SK-N-SH (cell line): Measurements from ENCODE around the gene GORASP1. TPM values are rescaled to one million over a fixed set of nuclear protein-coding genes. Genes with fewer than 3 reads are reported as not detected.

Source experiments
- CTCF ChIA-PET: fragments of 300-600, 350-600 bp; formaldehyde crosslinking; extraction: SDS; loops from one replicate; lab custom pipeline; 2021; lab: Yijun Ruan, JAX
- POLR2A ChIA-PET: fragments of 350-600 bp; sonication (Branson Sonifier 250); formaldehyde crosslinking; extraction: SDS; loops from one replicate; lab custom pipeline; 2020; ENCODE audit warnings: antibody characterized with exemption, inconsistent platforms; lab: Yijun Ruan, JAX
- DNase-seq: peaks from one replicate; pipeline ENCODE4 v3.0.0; 2012
- H2AFZ ChIP-seq: fragments of 200-600 bp; sonication (generic); 2 replicates; pipeline ENCODE4 v1.8.1; 2016; ENCODE audit warnings: antibody characterized with exemption, mild to moderate bottlenecking, low read depth
- H3F3A ChIP-seq: fragments of 200-600 bp; sonication (generic); replicated peaks from 2 replicates; pipeline ENCODE3; 2016; ENCODE audit warnings: antibody characterized with exemption, mild to moderate bottlenecking; ENCODE audit not compliant: insufficient read depth
- H3K27ac ChIP-seq, 2 experiments: fragments of 200-500 bp in 1 of 2; fragments of 200-600 bp in 1 of 2; sonication (Bioruptor generic) in 1 of 2; sonication (generic), shearing (Covaris generic) in 1 of 2; 2 replicates each; pipeline versions ENCODE4 v1.5.1 to v1.6.1; 2014 to 2016; ENCODE audit warnings: low read depth in 2 of 2, inconsistent platforms in 1 of 2, low read length in 1 of 2, mild to moderate bottlenecking in 1 of 2, mixed read lengths in 1 of 2
- H3K27me3 ChIP-seq: fragments of 200-600 bp; sonication (generic), shearing (Covaris generic); 2 replicates; pipeline ENCODE4 v1.6.1; 2016; ENCODE audit warnings: mixed run types; ENCODE audit not compliant: insufficient read depth
- H3K36me3 ChIP-seq, 2 experiments: fragments of 200-500 bp in 1 of 2; fragments of 200-600 bp in 1 of 2; sonication (Bioruptor generic) in 1 of 2; sonication (generic) in 1 of 2; replicated peaks in 1 of 2; 2 replicates each; pipeline versions ENCODE3 to v1.5.1; 2014 to 2016; ENCODE audit warnings: low read length in 1 of 2, mild to moderate bottlenecking in 1 of 2; ENCODE audit not compliant: insufficient read depth in 2 of 2, control insufficient read depth in 1 of 2
- H3K4me1 ChIP-seq, 2 experiments: fragments of 200-500 bp in 1 of 2; fragments of 200-600 bp in 1 of 2; sonication (Bioruptor generic) in 1 of 2; sonication (generic), shearing (Covaris generic) in 1 of 2; 2 replicates each; pipeline versions ENCODE4 v1.5.1 to v1.6.1; 2014 to 2016; ENCODE audit warnings: low read depth in 1 of 2, low read length in 1 of 2, mixed run types in 1 of 2; ENCODE audit not compliant: insufficient read depth in 2 of 2, control insufficient read depth in 1 of 2
- H3K4me2 ChIP-seq: fragments of 200-600 bp; sonication (generic), shearing (Covaris generic); 2 replicates; pipeline ENCODE4 v1.6.1; 2017; ENCODE audit warnings: mixed run types
- H3K4me3 ChIP-seq, 2 experiments: fragments of 200-500 bp in 1 of 2; fragments of 200-600 bp in 1 of 2; sonication (Bioruptor generic) in 1 of 2; sonication (generic), shearing (Covaris generic) in 1 of 2; 2 replicates each; pipeline versions ENCODE4 v1.5.1 to v1.8.1; 2014 to 2016; ENCODE audit warnings: low read depth in 2 of 2, inconsistent platforms in 1 of 2, low read length in 1 of 2, mild to moderate bottlenecking in 1 of 2, mixed read lengths in 1 of 2, moderate library complexity in 1 of 2
- H3K79me2 ChIP-seq: fragments of 200-600 bp; sonication (generic); 2 replicates; pipeline ENCODE4 v1.8.1; 2017; ENCODE audit warnings: mild to moderate bottlenecking; ENCODE audit not compliant: insufficient read depth
- H3K9ac ChIP-seq: fragments of 200-600 bp; sonication (generic); 2 replicates; pipeline ENCODE4 v1.6.1; 2017; ENCODE audit warnings: mixed run types
- H3K9me2 ChIP-seq: fragments of 200-600 bp; sonication (generic); 2 replicates; pipeline ENCODE4 v1.6.1; 2017; ENCODE audit warnings: mixed run types
- H3K9me3 ChIP-seq: fragments of 200-600 bp; sonication (generic); 2 replicates; pipeline ENCODE4 v1.6.1; 2017; ENCODE audit warnings: mixed run types, mild to moderate bottlenecking, moderate library complexity
- H4K20me1 ChIP-seq: fragments of 200-600 bp; sonication (generic); 2 replicates; pipeline ENCODE4 v1.6.1; 2017; ENCODE audit warnings: mild to moderate bottlenecking, mixed run types; ENCODE audit not compliant: insufficient read depth
- FOXM1 ChIP-seq: IDR thresholded peaks from 2 replicates; pipeline ENCODE4 v1.4.0; 2012; ENCODE audit warnings: low read depth, mild to moderate bottlenecking
- GATA2 ChIP-seq: sonication (generic); formaldehyde crosslinking; IDR thresholded peaks from 2 replicates; pipeline ENCODE4 v1.5.0; 2020; ENCODE audit warnings: mild to moderate bottlenecking, missing genetic modification reagents
- JUND ChIP-seq: IDR thresholded peaks from 2 replicates; pipeline ENCODE4 v1.4.0; 2012
- MAX ChIP-seq: IDR thresholded peaks from 2 replicates; pipeline ENCODE4 v1.4.0; 2012; ENCODE audit warnings: low read depth
- NFIC ChIP-seq: IDR thresholded peaks from 2 replicates; pipeline ENCODE4 v1.4.0; 2012; ENCODE audit warnings: borderline replicate concordance
- PBX3 ChIP-seq: IDR thresholded peaks from 2 replicates; pipeline ENCODE4; 2012
- POLR2AphosphoS5 ChIP-seq: IDR thresholded peaks from 2 replicates; pipeline ENCODE4 v1.6.1; 2012; ENCODE audit warnings: low read depth, low read length
- RAD21 ChIP-seq: IDR thresholded peaks from 2 replicates; pipeline ENCODE4 v1.6.1; 2012; ENCODE audit warnings: mild to moderate bottlenecking, low read length
- RCOR1 ChIP-seq: fragments of 150-350 bp; IDR thresholded peaks from 2 replicates; pipeline ENCODE4 v1.6.1; 2017; ENCODE audit warnings: antibody characterized with exemption, low read length
- RXRA ChIP-seq: IDR thresholded peaks from 2 replicates; pipeline ENCODE4 v1.4.0; 2012; ENCODE audit warnings: low read depth, mild to moderate bottlenecking, borderline replicate concordance
- SMC3 ChIP-seq: IDR thresholded peaks from 2 replicates; pipeline ENCODE4 v1.6.1; 2012; ENCODE audit warnings: low read depth, low read length, improper control_type of control experiment
- TAF1 ChIP-seq: IDR thresholded peaks from 2 replicates; pipeline ENCODE4 v1.6.1; 2012; ENCODE audit warnings: low read depth, mild to moderate bottlenecking, low read length, moderate library complexity, borderline replicate concordance
- TEAD4 ChIP-seq: IDR thresholded peaks from 2 replicates; pipeline ENCODE4 v1.4.0; 2012; ENCODE audit warnings: mild to moderate bottlenecking, borderline replicate concordance; ENCODE audit not compliant: insufficient read depth
- WGBS: methylation state at CpG from one replicate; pipeline ENCODE4 v1.1.6; 2017; ENCODE audit warnings: low lambda C conversion rate; 5-methylcytosine and 5-hydroxymethylcytosine counted together
- polyA plus RNA-seq, 3 experiments: library from polyadenylated mRNA; depleted of rRNA; stranded (reverse); fragments of >200 nt; gene quantifications; 2 replicates each; pipeline ENCODE4 v1.2.3, GENCODE V29; 2012

Gene GORASP1
- polyA plus RNA-seq, 1 of the 3 experiments (the other 2 are of a cell fraction), result 44.3 TPM

- TF ChIP-seq RXRA (no peak), TEAD4 (no peak), SMC3 (no peak), RCOR1 (no peak), TAF1 (no peak), JUND (no peak)
Measured at GRCh38 chr3:39105687-39106063, 1.8 kb downstream of the GORASP1 start (continued).

GRCh38 chr3:39104961-39105686 lies 2.3 kb downstream of the GORASP1 start:
- no peaks in the 10 kb centered on the region for H3K9me2 ChIP-seq
- peaks cover 50% of the 10 kb centered on the region for H4K20me1 ChIP-seq
- WGBS, result 94% methylated on average over 7 of the region's 7 CpGs
- no peaks in the 10 kb centered on the region for H3K27me3 ChIP-seq
- H3K79me2 ChIP-seq, result peaks cover 54% of the 10 kb centered on the region
- TF ChIP-seq PBX3, result no peak
- no peak for TF ChIP-seq TEAD4
- peak; percentile 31; the same call in 1 of the 2 replicates for TF ChIP-seq NFIC
- TF ChIP-seq POLR2AphosphoS5, result no peak
- TF ChIP-seq GATA2 (CRISPR knock-in tag), result no peak
- TF ChIP-seq FOXM1, result no peak
- no peak for TF ChIP-seq MAX
- no peak for TF ChIP-seq RAD21
- TF ChIP-seq, all 33 proteins: peak for 1
- DNase-seq, result no peak
- peak overlapping the region; percentile 99 for H3K4me2 ChIP-seq
- ChIA-PET POLR2A (no interaction called here), CTCF (interaction anchor here (1.5 to 3.0 kb wide), 4 partner anchors 22 to 187 kb away, joined by 7 to 20 read pairs (median 12); no protein-coding TSS in a partner anchor)
- peaks cover 6% of the 10 kb centered on the region for H3F3A ChIP-seq
- no peak overlapping the region for H3K27ac ChIP-seq
- H3K4me1 ChIP-seq, result peaks cover 4 to 25% of the 10 kb centered on the region in 2 experiments; a peak in 2 of 4 replicates
- no peak overlapping the region for H3K9ac ChIP-seq
- no peaks in the 10 kb centered on the region for H3K9me3 ChIP-seq
- no peak overlapping the region for H2AFZ ChIP-seq
- peaks cover 3 to 12% of the 10 kb centered on the region in 2 experiments for H3K36me3 ChIP-seq
- peak overlapping the region in 1 of 2 experiments; percentile 99; a peak in 1 of 4 replicates for H3K4me3 ChIP-seq
